GM21515 (cell line): Measurements from ENCODE around the gene SPOP.
"Not testable (repeated sequence)": the region's sequence is repeated elsewhere in the genome, so short reads cannot be mapped to it uniquely, and the experiment has no call there.

Source experiments
- ATAC-seq: cut with Tn5 transposase; IDR thresholded peaks from one replicate; pipeline ENCODE4 v1.9.1; 2021; ENCODE audit not compliant: unreplicated experiment

SPOP gene

DNA sequence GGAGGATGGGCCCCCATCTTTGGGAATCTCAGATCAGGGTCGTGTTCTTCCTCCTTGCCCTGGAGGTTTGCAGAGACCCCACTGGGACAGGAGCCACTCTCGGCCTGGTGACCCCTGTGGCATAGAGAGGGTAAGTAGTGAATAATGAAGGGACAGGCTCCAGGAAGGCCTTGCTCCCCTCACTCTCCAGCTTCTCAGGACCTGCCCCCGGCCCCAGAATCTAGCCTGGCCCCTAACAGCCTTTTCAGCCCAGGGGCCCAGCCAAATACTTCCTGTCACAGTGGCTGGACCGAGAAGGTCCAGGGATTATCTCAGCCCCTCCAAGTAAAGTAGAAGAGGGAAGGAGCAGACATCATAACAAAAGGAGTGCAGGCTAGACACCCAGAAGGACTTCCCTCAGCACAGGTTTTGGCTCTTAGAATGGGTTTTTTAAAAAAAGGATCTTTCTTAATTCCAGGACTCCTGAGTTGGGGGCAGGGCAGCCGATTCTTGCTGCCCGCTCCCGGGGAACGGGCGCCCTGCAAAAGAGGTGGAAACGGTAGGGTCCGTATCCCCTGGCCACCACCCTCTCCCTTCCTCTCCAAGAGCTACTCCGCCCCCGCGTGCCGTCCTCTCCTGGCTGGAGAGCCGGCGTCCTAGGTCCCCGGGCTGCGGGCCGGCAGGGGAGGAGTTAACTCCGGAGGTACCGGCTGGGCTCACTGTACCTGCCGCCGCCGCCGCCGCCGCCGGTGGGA lies 102.8 kb downstream of the SPOP start:
- ATAC-seq = no peak

DNA sequence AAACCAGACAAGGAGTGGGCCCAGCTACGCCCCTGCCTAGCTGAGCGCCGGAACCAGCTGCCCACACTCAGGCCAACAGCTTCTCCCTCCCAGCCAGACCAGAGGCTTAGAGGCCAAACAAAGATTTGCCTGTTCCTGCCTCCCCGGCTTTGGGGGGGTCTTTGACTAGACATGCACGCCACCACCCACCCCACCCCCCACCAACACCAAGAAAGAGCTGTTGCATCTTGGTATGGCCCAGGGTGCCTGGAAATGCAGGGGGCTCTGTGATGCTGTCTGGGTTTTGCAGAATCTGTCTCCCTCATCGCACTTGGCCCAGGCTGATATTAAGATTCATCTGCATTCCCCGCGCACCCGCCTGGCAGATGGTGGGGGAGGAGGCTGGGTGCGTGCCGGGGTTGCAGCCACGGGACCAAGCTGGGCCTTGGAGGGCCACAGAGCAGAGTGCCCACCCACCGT lies 103.5 kb downstream of the SPOP start:
- no peak for ATAC-seq

DNA sequence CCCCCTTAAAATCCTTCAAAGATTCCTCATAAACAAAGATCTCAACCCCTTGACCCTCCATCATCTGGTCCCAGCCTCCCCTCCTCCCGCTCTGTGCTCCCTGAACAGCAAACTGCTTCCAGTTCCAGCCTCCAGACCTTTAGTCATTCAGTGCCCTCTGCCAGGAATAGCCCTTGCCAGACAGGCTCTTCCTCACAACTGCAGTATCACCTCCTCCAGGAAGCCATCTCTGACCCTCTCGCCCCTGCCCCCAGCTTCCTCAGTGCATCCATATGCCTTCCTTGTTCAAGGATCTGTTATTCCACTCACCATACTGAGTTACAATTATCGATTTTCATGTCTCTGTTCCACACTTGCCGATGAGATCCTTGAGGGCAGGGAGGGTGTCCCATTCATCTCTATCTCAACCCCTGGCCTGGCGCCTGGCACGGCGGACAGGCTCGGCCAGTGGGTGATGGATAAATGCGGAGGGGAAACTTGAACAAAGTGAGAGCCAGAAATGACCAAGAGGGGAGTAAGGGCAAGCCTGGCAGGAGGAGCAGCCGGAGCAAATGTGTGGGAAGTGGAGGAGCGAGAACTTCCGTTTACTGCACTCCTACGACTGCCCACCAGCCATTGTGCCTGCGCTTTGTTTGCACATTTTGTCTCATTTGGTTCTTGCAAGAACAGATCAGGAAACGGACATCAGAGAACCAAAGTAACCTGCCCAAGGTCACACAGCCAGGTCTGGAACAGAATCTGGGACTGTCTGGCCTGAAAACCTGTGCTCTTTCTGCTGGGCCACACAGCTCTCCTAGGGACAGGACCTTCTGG lies 104.2 kb downstream of the SPOP start:
- ATAC-seq = no peak

DNA sequence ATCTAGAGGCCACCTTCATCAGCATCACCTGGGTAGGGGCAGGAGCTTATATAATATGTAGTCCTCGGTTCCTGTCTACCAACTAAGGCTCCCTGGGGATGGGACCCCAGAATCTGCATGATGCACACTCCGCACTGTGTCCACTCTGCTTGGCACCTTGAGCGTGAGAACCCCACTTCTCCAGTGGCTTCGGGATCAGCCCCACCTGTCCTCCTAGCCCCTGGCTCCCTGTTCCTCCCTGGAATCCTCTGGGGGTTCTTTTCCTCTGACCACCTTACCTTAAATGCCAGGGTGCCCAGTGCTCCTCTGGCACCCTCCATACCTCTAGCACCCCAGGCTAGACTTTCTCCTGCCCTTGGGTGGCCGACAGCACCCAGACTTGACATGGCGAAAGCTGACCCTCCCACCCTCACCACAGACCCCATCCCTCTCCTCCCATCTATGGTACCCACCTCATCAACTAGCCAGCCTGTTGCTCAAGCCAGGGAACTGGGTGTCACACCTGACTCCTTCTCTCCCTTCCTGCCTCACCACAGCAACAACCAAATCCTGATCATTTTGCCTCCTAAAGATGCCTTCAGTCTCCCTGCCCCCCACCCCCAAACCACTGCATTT lies 105.0 kb downstream of the SPOP start:
- no peak for ATAC-seq

DNA sequence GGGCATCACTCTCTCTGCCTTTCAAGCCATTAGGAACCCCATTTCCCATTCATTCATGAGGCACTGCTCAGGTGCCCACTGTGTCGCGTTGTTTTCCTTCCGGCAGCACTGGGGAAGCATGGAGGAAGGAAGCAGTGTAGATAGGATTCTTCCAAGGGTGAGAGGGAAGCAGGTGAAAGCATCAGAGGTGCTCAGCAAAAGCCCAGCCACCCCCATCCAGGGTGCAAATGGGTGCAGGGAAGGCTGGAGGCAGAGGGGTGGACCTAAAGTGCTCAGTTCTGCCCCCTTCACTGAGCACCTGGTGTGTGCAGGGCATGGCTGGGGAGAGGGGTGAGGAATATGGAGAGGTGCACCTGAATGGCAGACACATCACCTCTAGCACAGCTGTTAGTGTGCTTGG lies 105.7 kb downstream of the SPOP start:
- ATAC-seq = no peak

DNA sequence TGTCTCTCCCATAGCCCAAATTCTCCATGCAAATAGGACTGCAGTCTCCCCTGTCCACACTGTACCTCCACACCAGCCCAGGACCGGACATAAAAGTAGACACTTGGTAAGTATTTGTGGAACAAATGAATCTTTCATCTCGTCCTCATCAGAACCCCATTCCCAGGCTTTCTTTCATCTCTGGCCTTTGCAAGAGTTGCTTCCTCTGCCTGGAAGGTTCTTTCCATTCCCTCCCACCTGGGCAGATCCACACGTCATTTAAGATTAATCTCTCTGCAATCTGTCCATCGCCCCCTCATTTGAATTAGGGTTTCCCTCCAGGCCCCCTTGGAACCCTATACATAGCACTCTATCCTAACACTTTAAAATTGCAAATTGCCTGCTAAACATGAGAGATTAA lies 106.1 kb downstream of the SPOP start:
- no peak for ATAC-seq

DNA sequence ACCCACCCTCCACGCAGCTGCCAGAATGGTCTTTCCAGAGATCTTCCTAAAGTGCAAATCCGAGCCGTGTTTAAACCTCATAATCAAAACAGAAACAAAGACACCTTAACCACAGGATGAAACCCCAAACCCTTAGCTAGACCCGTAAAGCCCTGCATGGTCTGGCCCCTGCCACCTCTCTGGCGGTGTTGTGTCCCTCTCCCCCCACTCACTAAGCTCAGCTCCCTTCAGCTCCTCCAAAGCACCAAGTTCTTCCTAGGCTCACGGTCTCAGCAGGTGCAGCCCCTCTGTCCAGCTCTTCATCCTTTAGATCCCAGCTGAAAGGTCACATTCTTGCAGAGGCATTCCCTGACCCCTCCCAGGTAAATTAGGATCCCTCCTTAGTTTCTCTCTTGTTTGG lies 106.6 kb downstream of the SPOP start:
- no peak for ATAC-seq

DNA sequence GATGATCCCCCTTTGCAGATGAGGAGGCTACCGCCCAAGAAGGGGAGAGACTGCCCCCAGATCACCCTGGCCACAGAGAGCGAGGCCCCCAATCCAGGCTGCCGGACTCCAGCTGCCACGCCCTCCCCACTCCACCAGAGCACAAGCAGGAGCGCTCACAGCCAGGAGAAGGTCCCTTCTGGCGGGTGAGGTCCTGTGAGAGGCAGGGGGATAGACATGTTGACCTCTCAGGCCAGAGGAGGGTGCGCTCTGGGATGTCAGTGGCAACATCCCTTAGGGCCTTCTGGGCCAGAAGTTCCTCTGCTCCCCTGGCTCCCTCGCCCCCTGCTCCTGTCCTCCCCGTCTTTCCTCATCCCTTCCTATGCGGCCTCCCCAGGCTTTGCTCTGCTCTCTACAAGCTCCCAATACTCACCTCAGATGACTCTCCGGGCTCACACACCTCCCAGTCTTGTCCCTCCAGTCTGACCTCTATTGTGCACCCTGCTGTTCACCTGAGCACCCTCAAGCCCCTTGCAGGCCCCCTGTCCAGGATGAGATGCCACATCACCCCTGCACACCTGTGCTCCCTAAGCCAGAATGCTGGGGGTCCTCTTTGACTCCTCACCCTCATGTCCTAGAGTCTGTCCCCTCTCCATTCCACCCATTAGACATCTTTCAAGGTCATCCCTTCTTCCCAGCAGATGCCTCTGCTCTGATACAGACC lies 107.2 kb downstream of the SPOP start:
- ATAC-seq = no peak

DNA sequence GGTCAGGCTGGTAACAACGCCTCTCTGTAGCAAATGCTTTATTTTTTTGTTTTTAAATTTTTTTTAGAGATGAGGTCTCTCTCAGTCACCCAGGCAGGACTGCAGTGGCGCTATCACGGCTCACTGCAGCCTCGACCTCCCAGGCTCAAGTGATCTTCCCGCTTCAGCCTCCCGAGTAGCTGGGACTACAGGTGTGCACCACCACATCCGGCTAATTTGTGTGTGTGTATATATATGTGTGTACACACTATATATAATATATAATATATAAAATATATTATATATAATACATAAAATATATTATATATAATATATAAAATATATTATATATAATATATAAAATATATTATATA lies 109.2 kb downstream of the SPOP start:
- not testable (repeated sequence) for ATAC-seq

DNA sequence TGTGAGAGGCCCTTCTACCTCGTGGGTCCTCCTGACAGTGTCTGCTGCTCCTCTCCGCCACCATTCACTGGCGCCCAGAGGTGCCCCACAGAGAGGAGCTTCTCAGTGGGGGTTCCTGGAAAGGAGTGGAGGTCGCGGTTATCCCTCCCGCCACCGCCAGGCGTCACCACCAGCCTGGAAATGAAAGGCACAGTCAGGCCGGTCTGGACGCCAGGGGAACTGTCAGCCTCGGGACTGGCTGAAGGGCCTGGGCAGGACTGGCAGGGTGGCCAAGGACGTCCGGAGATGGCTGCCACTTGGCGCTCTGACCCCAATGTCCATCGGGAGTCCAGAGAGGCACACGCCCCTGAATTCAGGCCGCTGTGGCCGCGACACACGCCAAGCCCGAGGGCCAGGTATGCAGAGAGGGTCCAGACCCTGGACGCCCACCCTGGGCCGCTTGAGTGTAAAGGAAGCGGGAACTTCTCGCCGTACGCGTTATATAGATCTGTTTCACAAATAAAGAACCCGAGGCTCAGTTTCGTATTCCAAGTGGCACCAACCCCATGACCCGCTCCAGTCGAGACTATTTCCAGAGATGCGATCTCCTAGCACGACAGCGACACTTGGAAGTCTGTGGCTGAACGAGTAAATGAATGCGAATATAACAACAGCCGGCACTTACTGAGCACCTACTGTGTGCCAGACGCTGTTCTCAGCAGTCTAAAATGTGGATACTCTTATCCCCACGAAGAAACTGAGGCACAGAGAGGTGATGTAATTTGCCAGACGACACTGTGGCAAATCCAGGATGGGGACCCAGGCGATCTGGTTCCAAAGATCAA lies 109.8 kb downstream of the SPOP start:
- no peak for ATAC-seq

DNA sequence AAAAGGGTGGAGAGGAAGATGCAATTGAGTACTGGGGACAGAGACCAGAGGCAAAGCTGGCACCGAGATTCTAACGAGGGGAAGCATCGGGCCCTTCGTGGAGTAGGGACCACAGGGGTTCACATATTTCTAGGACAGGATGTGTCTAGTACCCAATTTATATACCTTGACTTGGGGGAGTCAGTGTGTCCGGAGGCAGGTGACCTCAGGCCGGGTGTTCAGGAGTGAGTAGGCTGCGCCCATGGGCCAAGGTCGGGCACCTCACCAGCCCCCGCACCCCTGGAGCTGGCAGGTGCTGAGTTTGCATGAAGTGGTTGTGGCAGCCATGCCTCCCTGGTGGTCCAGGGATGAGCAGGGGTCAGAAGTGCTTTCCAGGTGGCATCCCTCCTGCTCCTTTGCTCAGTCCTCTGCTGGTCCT lies 110.8 kb downstream of the SPOP start:
- ATAC-seq = no peak

DNA sequence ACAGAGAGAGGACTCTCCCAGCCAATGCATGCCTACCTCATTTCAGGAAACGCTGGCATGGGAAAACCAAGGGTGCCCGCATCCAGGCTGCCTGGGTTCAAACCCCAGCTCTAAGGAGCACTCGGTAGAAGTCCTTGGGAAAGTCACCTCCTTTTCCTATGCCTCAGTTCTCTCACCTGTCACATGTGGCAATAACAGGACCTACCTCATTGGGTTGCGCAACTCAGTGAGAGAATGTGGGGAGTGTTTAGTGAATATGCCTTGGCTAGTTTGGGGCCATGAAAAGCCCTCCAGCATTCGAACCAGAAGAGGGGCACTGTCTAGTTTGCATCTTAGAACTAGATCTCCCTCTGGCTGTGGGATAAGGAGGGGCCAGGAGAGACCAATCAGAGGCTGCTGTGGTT lies 111.2 kb downstream of the SPOP start:
- no peak for ATAC-seq

DNA sequence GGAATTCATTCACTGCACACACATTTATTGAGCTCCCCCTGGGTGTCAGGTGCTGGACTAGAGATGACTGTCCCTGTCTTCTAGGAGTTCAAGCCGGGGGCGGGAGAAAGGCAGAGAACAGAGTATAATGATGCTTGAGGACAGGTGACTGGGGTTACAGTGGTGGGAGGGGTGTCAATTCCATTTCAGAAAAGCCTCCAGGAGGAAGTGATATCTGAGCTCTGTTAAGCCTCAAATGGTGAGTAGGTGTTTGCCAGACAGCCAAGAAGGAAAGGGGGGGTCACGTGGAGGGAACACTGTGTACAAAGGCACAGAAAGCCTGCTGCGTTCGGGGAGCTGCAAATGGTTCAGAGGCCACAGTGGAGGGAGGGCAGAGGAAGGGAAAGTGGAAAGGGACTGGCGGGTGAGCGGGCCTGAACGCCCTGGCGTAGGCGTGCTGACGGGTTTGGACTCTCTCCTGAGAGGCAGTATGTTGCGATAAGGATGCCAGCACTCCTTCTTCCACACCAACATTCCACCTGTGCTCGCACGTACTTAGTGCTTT lies 111.9 kb downstream of the SPOP start:
- ATAC-seq = no peak

DNA sequence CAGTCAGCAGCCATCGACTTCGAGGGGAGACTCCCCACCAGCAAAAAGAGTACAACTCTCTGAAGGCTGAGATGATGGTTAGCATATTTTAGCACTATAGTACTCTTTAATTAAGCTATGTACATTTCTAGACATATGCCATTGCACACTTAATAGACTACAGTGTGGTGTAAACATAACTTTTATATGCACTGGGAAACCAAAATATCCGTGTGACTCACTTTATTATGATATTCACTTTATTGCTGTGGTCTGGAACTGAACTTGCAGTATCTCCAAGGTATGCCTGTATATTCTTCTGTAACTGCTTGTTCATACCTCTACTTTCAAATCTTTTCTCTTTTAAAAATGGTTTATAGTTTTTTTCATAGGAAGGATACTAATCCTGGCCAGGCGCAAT lies 113.3 kb downstream of the SPOP start:
- no peak for ATAC-seq

DNA sequence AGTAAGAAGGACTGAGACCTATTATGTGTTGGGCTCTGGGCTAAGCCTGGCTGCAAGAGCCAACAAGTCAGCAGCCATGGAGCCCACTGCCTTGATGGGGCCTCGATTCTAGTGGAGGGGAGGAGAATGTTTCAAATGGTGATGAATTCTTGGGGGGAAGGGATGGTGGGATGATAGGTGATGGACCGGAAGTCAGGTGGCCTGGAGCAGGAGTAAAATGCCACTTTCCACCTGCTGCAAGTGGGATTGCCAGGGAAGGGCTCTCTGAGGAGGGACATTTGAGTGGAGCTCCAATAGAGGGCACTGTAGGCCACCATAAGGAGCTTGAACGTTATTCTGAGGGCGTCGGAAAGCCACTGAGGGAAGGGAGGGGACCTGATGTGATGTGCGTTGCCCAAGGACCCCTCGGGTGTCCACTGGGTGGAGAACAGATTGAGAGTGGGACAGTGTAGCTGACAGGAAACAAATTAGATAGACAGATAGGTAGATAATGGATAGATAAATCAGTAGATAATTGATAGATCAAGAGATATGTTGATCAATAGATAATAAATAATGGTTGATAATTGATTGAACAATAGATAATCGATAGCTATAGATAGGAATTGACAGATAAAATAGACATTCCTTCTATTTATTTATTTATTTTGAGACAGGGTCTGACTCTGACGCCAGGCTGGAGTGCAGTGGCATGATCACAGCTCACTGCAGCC lies 120.4 kb downstream of the SPOP start:
- no peak for ATAC-seq

DNA sequence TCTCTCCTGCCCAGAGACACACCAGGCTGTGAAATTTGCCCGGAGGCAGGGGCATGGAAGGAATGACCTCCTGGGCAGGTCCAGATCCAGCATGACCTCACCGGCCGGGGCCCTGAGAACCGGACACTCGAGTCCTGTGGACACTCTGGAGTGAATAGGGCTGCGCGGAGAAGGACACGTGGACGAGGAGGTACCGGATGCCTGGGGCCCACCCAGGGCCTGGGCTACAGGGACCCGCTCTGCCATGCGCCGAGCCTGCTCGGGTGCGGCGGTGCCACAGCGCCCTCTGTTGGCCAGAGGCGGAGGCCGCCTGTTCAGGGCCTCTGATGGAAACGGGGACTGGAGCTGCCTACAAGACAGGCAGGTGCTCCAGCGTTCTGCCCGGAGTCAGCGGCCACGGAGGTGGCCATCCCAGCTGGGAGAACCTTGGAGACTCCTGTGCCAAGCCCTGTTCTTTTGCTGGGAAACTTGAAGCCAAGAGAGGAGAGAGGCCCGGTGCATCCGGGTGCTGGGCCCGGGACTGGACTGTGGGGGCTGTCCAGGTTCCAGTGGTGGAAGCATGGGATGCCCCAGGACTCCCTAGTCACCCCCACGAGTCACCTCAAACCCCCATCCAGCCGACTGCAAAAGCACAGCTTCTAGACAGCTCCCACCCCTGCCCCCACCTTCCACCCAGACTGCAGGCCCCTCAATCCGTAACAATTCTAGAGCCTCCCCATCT lies 121.5 kb downstream of the SPOP start:
- ATAC-seq = no peak

DNA sequence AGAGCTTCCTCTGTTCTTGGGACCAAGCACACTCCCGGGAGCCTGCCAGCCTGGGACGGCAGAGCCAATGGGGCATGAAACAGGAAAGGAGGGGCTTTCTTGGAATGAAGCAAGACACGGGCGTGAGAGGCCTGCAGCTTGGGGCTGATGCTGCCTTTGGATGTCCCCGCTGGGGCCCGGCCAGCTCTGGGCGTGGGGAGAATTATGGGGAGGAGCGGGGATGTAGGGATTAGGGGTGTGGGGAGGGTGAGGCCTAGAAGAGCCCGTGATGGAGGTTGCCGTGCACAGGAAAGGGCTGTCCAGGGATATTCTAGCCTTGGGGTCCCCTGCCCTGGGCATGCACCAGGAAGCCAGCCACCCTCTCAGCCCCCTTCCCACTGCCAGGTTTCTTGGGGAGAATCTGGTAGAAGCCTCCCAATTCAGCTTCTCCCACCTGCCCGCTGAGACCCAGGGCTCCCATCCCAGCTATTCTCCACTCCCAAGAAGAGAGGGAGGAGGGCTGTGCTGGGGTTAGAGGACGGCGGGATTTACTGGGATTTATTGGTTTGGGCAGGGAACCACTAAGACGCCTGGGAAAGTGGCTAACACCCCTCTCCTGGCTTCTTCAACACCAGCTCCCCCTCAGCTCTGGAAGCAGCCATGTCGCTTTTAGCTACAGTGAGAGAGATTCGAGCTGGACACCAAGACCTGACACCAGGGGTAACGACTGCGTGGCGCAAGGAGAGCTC lies 122.2 kb downstream of the SPOP start:
- ATAC-seq = no peak

DNA sequence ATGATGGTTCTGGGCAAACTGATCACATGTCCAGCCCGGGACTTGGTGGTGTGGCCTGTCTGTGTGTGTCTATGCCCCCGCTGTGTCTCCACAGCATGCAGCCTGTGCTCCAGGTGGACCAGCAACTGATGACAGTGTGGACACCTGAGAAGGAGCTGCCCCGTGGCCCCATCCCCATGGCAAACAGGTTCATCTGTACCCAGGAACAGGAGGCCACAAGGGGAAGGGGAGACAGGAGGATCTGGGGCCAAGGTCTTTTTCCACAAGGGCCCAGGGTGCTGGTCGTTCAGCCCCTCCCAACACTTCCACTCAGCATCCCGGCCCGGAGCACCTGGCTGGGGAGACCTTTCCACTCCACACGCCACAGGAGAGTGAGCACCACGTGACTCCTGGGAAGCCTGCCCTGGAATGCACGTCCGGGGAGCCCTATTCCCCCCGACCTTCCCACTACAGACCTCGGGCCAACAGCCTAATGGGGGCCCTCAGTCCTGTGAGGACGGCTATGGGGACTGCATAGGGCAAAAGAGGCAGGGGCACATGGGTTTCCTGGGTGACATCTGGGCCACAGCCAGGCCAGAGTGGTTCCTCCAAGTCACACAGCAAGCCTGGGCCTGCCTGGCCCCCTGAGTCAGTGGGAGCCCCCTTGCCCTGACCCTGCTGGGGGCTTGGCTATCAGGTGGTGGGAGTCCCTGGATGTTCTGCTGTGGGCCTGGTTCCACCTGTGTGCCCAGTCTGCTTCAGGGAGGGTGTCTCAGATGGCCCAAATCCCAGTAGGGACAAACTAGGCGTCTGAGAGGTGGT lies 123.0 kb downstream of the SPOP start:
- no peak for ATAC-seq
